ENCODE results near the gene GPRC5D.

Gene GPRC5D

GRCh38 chr12:12909228-12909994 lies 42.6 kb downstream of the GPRC5D start:
- DNase-seq (ENCODE audit: low read depth in 3 of 3, low spot score in 1 of 3): no peak

GRCh38 chr12:12908711-12909110 lies 43.3 kb downstream of the GPRC5D start:
- no peak for DNase-seq (ENCODE audit: low read depth in 3 of 3, low spot score in 1 of 3)

GRCh38 chr12:12908252-12908651 lies 43.7 kb downstream of the GPRC5D start:
- DNase-seq (ENCODE audit: low read depth in 3 of 3, low spot score in 1 of 3): no peak

- no peak for DNase-seq (ENCODE audit: low read depth in 3 of 3, low spot score in 1 of 3)
Observed at GRCh38 chr12:12907552-12907951, 44.4 kb downstream of the GPRC5D start.

GRCh38 chr12:12903642-12904609 lies 48.0 kb downstream of the GPRC5D start:
- DNase-seq (ENCODE audit: low read depth in 3 of 3, low spot score in 1 of 3): no peak

GRCh38 chr12:12902036-12902435 lies 49.9 kb downstream of the GPRC5D start:
- no peak for DNase-seq (ENCODE audit: low read depth in 3 of 3, low spot score in 1 of 3)

- DNase-seq (ENCODE audit: low read depth in 3 of 3, low spot score in 1 of 3): no peak
Observed at GRCh38 chr12:12901158-12901791, 50.7 kb downstream of the GPRC5D start.

GRCh38 chr12:12900786-12901157 lies 51.2 kb downstream of the GPRC5D start:
- DNase-seq (ENCODE audit: low read depth in 3 of 3, low spot score in 1 of 3): no peak

GRCh38 chr12:12899530-12900380 lies 52.2 kb downstream of the GPRC5D start:
- DNase-seq (ENCODE audit: low read depth in 3 of 3, low spot score in 1 of 3): no peak

- DNase-seq (ENCODE audit: low read depth in 3 of 3, low spot score in 1 of 3): no peak
Observed at GRCh38 chr12:12898911-12899511, 53.0 kb downstream of the GPRC5D start.

- no peak for DNase-seq (ENCODE audit: low read depth in 3 of 3, low spot score in 1 of 3)
Observed at GRCh38 chr12:12898136-12898717, 53.7 kb downstream of the GPRC5D start.

GRCh38 chr12:12897302-12897701 lies 54.7 kb downstream of the GPRC5D start:
- DNase-seq (ENCODE audit: low read depth in 3 of 3, low spot score in 1 of 3): no peak

GRCh38 chr12:12896260-12896659 lies 55.7 kb downstream of the GPRC5D start:
- no peak for DNase-seq (ENCODE audit: low read depth in 3 of 3, low spot score in 1 of 3)

GRCh38 chr12:12893438-12893837 lies 58.5 kb downstream of the GPRC5D start:
- no peak for DNase-seq (ENCODE audit: low read depth in 3 of 3, low spot score in 1 of 3)

GRCh38 chr12:12892681-12893141 lies 59.3 kb downstream of the GPRC5D start:
- no peak for DNase-seq (ENCODE audit: low read depth in 3 of 3, low spot score in 1 of 3)

GRCh38 chr12:12891881-12892355 lies 60.1 kb downstream of the GPRC5D start:
- DNase-seq (ENCODE audit: low read depth in 3 of 3, low spot score in 1 of 3): no peak

GRCh38 chr12:12891080-12891880 lies 60.7 kb downstream of the GPRC5D start, which contains the start of gene GPRC5A:
Gene GPRC5A, plus strand, starts transcription at chr12:12891562. Its CDS starts 16,688 bp downstream, at chr12:12908250.
- DNase-seq (ENCODE audit: low read depth in 3 of 3, low spot score in 1 of 3): peak in 1 of 3 donors; percentile 12
